ENCODE results near the gene PACRG. TPM values are rescaled to one million over a fixed set of nuclear protein-coding genes. Genes with fewer than 3 reads are reported as not detected.

The PACRG gene
- total and polyA plus RNA-seq, 4 donors: 0.47 to 3.8 (median 2.4) TPM

DNA sequence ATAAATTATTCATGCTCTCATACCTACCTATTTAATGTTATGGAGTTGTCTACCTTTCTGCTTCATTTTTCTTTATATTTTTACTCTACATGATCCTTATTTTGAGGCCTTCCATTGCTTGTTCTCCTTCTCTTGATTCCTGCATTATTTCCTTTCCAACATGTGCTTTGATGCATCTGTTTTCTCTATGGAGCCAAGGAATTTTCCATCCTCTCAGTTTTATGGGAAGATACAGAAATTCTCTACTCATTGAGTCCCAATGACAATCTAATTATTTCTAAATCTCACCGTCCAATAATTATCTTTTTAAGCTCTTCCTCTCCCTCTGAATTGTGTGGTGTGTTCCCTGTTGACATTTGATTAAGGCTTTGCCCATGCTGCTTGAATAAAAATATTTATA is 136.0 kb downstream of the PACRG start:
- Histone ChIP-seq H3K9ac (ENCODE audit: low read depth in 1 of 2, low read length in 2 of 2) (no peak overlapping the region), H3K27me3 (ENCODE audit: control insufficient read depth in 4 of 4, insufficient read depth in 4 of 4, low read length in 3 of 4) (no peaks in the 10 kb centered on the region), H3K36me3 (ENCODE audit: control insufficient read depth in 4 of 4, insufficient read depth in 3 of 4, low read depth in 1 of 4, low read length in 3 of 4) (no peaks in the 10 kb centered on the region), H3K4me3 (ENCODE audit: low read depth in 1 of 3, low read length in 3 of 3) (no peak overlapping the region), H3K4me1 (ENCODE audit: control insufficient read depth in 4 of 4, insufficient read depth in 4 of 4, low read length in 3 of 4) (no peaks in the 10 kb centered on the region), H3K27ac (ENCODE audit: low read depth in 1 of 2, low read length in 2 of 2) (no peak overlapping the region), H3K9me3 (ENCODE audit: control insufficient read depth in 4 of 4, low read length in 3 of 4) (no peaks in the 10 kb centered on the region)
- 88% methylated on average over 1 of the region's 1 CpG for WGBS
- DNase-seq (ENCODE audit: low spot score): no peak
- TF ChIP-seq RAD21 (IDR thresholded peaks at IDR 0.05): no peak
- no peak for TF ChIP-seq FOXA2 (IDR thresholded peaks at IDR 0.05)
- no peak for TF ChIP-seq SP1 (IDR thresholded peaks at IDR 0.05)
- TF ChIP-seq HNF4G (IDR thresholded peaks at IDR 0.05): no peak
- TF ChIP-seq YY1 (IDR thresholded peaks at IDR 0.05): no peak
- TF ChIP-seq, protein P1, sequence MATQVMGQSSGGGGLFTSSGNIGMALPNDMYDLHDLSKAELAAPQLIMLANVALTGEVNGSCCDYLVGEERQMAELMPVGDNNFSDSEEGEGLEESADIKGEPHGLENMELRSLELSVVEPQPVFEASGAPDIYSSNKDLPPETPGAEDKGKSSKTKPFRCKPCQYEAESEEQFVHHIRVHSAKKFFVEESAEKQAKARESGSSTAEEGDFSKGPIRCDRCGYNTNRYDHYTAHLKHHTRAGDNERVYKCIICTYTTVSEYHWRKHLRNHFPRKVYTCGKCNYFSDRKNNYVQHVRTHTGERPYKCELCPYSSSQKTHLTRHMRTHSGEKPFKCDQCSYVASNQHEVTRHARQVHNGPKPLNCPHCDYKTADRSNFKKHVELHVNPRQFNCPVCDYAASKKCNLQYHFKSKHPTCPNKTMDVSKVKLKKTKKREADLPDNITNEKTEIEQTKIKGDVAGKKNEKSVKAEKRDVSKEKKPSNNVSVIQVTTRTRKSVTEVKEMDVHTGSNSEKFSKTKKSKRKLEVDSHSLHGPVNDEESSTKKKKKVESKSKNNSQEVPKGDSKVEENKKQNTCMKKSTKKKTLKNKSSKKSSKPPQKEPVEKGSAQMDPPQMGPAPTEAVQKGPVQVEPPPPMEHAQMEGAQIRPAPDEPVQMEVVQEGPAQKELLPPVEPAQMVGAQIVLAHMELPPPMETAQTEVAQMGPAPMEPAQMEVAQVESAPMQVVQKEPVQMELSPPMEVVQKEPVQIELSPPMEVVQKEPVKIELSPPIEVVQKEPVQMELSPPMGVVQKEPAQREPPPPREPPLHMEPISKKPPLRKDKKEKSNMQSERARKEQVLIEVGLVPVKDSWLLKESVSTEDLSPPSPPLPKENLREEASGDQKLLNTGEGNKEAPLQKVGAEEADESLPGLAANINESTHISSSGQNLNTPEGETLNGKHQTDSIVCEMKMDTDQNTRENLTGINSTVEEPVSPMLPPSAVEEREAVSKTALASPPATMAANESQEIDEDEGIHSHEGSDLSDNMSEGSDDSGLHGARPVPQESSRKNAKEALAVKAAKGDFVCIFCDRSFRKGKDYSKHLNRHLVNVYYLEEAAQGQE (IDR thresholded peaks at IDR 0.05): no peak
- no peak for TF ChIP-seq RXRA (IDR thresholded peaks at IDR 0.05)
- no peak for TF ChIP-seq EGR1 (IDR thresholded peaks at IDR 0.05; ENCODE audit: low read depth in 2 of 2)
- TF ChIP-seq, protein P2, sequence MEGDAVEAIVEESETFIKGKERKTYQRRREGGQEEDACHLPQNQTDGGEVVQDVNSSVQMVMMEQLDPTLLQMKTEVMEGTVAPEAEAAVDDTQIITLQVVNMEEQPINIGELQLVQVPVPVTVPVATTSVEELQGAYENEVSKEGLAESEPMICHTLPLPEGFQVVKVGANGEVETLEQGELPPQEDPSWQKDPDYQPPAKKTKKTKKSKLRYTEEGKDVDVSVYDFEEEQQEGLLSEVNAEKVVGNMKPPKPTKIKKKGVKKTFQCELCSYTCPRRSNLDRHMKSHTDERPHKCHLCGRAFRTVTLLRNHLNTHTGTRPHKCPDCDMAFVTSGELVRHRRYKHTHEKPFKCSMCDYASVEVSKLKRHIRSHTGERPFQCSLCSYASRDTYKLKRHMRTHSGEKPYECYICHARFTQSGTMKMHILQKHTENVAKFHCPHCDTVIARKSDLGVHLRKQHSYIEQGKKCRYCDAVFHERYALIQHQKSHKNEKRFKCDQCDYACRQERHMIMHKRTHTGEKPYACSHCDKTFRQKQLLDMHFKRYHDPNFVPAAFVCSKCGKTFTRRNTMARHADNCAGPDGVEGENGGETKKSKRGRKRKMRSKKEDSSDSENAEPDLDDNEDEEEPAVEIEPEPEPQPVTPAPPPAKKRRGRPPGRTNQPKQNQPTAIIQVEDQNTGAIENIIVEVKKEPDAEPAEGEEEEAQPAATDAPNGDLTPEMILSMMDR (IDR thresholded peaks at IDR 0.05; ENCODE audit: low read depth, low read length, missing input control): no peak
- TF ChIP-seq TAF1 (conservative IDR thresholded peaks at IDR 0.05): no peak
- no peak for TF ChIP-seq JUND (IDR thresholded peaks at IDR 0.05)
- TF ChIP-seq NR2F2 (IDR thresholded peaks at IDR 0.05): no peak
- TF ChIP-seq, protein P3, sequence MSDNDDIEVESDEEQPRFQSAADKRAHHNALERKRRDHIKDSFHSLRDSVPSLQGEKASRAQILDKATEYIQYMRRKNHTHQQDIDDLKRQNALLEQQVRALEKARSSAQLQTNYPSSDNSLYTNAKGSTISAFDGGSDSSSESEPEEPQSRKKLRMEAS (IDR thresholded peaks at IDR 0.05): no peak
- TF ChIP-seq, protein P4, sequence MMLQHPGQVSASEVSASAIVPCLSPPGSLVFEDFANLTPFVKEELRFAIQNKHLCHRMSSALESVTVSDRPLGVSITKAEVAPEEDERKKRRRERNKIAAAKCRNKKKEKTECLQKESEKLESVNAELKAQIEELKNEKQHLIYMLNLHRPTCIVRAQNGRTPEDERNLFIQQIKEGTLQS (IDR thresholded peaks at IDR 0.05): no peak
- no peak for TF ChIP-seq FOXA1 (IDR thresholded peaks at IDR 0.05)
- no peak for TF ChIP-seq HNF4A (conservative IDR thresholded peaks at IDR 0.05)
- no peak for TF ChIP-seq GABPA (IDR thresholded peaks at IDR 0.05 in 1 of 2, conservative IDR thresholded peaks at IDR 0.05 in 1 of 2)
- TF ChIP-seq, protein P5, sequence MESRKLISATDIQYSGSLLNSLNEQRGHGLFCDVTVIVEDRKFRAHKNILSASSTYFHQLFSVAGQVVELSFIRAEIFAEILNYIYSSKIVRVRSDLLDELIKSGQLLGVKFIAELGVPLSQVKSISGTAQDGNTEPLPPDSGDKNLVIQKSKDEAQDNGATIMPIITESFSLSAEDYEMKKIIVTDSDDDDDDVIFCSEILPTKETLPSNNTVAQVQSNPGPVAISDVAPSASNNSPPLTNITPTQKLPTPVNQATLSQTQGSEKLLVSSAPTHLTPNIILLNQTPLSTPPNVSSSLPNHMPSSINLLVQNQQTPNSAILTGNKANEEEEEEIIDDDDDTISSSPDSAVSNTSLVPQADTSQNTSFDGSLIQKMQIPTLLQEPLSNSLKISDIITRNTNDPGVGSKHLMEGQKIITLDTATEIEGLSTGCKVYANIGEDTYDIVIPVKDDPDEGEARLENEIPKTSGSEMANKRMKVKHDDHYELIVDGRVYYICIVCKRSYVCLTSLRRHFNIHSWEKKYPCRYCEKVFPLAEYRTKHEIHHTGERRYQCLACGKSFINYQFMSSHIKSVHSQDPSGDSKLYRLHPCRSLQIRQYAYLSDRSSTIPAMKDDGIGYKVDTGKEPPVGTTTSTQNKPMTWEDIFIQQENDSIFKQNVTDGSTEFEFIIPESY (IDR thresholded peaks at IDR 0.05): no peak
